Thoracic aorta (tissue), 2 donors: Measurements from ENCODE around the gene LRRC25. TPM values are rescaled to one million over a fixed set of nuclear protein-coding genes. Genes with fewer than 3 reads are reported as not detected.
A peak's percentile ranks its signal among the peaks of the same experiment; 100 is the strongest.
"Not testable (repeated sequence)": the region's sequence is repeated elsewhere in the genome, so short reads cannot be mapped to it uniquely, and the experiment has no call there.

Experiments used
- ATAC-seq: fragments of 150-250 bp; one replicate; pipeline ENCODE4 v1.8.0; 2017; ENCODE audit warnings: low read depth; ENCODE audit not compliant: insufficient number of reproducible peaks, low FRiP score
- DNase-seq: peaks from one replicate; pipeline ENCODE4 v3.0.0-alpha.2; 2020; ENCODE audit warnings: low spot score
- H3K27ac ChIP-seq, 2 donors: fragments of 200-600 bp; sonication (generic); 1 replicate in 1 of 2; 2 replicates in 1 of 2; pipeline ENCODE4 v1.5.1; 2016; ENCODE audit warnings: mild to moderate bottlenecking in 2 of 2, moderate library complexity in 2 of 2
- H3K27me3 ChIP-seq: fragments of 200-600 bp; sonication (generic); replicated peaks from 2 replicates; pipeline ENCODE4 v1.6.0; 2016; ENCODE audit warnings: mild to moderate bottlenecking; ENCODE audit not compliant: insufficient read depth
- H3K36me3 ChIP-seq: fragments of 200-600 bp; sonication (generic); one replicate; pipeline ENCODE4 v1.5.1; 2016
- H3K4me1 ChIP-seq, 2 donors: fragments of 200-600 bp; sonication (generic); 1 replicate in 1 of 2; 2 replicates in 1 of 2; pipeline versions ENCODE4 v1.5.1 to v1.6.0; 2016; ENCODE audit warnings: low read depth in 2 of 2, mild to moderate bottlenecking in 1 of 2; ENCODE audit not compliant: control insufficient read depth in 1 of 2
- H3K4me3 ChIP-seq: fragments of 200-600 bp; sonication (generic); 2 replicates; pipeline ENCODE4 v1.5.1; 2016; ENCODE audit warnings: mild to moderate bottlenecking
- H3K9me3 ChIP-seq: fragments of 200-600 bp; sonication (generic); 2 replicates; pipeline ENCODE4 v1.5.1; 2016
- total RNA-seq, 2 donors: library from RNA; depleted of rRNA; stranded (reverse); fragments of >200 nt; gene quantifications; one replicate each; pipeline versions ENCODE4 v1.1.0 to v1.2.3, GENCODE V29; 2016
- TF ChIP-seq, protein P1 (sequence below): fragments of 200-600 bp; sonication (generic); IDR thresholded peaks from one replicate; pipeline ENCODE4 v1.5.1; 2019; ENCODE audit warnings: antibody characterized with exemption

LRRC25 gene
- total RNA-seq, 2 donors from 2014 or later: 18.7 to 30.3 TPM

DNA sequence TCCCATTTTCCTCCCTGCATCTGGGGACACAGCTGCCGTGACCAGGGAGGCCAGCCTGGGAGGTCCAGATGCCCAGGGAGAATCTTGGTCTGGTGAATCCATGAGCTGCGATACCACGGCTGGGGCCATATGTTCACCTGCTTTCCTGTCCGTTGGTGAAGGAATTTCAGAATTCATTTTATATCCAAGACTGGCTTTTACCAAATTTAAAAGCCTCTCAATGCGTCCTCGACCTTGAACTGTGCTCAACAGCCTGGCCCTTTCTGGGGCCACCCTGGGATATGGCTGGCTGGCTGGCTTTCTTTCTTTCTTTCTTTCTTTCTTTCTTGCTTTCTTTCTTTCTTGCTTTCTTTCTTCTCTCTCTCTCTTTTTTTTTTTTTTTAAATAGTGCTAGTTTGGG, 33.6 kb downstream of the LRRC25 start:
- TF ChIP-seq, protein P1, sequence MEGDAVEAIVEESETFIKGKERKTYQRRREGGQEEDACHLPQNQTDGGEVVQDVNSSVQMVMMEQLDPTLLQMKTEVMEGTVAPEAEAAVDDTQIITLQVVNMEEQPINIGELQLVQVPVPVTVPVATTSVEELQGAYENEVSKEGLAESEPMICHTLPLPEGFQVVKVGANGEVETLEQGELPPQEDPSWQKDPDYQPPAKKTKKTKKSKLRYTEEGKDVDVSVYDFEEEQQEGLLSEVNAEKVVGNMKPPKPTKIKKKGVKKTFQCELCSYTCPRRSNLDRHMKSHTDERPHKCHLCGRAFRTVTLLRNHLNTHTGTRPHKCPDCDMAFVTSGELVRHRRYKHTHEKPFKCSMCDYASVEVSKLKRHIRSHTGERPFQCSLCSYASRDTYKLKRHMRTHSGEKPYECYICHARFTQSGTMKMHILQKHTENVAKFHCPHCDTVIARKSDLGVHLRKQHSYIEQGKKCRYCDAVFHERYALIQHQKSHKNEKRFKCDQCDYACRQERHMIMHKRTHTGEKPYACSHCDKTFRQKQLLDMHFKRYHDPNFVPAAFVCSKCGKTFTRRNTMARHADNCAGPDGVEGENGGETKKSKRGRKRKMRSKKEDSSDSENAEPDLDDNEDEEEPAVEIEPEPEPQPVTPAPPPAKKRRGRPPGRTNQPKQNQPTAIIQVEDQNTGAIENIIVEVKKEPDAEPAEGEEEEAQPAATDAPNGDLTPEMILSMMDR: no peak
- H3K4me3 ChIP-seq: no peak overlapping the region
- peaks cover 15% of the 10 kb centered on the region for H3K36me3 ChIP-seq
- no peak for DNase-seq
- ATAC-seq: no peak
- H3K27me3 ChIP-seq: no peaks in the 10 kb centered on the region
- peak overlapping the region; percentile 80 to 81 for H3K27ac ChIP-seq
- no peaks in the 10 kb centered on the region for H3K9me3 ChIP-seq
- H3K4me1 ChIP-seq: peaks cover 12 to 24% of the 10 kb centered on the region in 2 donors

DNA sequence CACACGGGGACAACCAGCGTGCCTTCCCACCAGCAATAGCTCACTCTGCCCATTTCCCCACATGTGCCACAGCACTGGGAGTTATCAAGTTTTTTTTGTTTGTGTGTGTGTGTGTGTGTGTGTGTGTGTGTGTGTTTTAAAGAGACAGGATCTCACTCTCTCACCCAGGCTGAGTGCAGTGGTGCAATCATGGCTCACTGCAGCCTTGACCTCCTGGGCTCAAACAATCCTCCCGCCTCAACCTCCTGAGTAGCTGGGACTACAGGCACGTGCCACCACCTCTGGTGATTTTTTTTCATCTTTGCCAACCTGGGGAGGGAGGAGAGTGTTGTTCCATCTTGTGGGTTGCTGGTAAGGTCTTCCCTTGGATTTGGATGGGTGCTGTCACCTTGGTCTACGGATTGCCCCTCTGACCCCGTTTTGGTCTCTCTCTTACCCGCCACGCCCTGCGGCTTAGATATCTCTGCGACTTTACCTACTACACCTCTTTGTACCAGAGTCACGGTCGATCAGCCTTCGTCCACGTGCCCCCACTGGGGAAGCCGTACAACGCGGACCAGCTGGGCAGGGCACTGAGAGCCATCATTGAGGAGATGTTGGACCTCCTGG, 34.4 kb downstream of the LRRC25 start:
- H3K27me3 ChIP-seq: no peaks in the 10 kb centered on the region
- peaks cover 12 to 24% of the 10 kb centered on the region in 2 donors for H3K4me1 ChIP-seq
- TF ChIP-seq, protein P1: no peak
- H3K9me3 ChIP-seq: no peaks in the 10 kb centered on the region
- H3K36me3 ChIP-seq: peaks cover 19% of the 10 kb centered on the region
- no peak for ATAC-seq
- H3K27ac ChIP-seq: peak overlapping the region in 1 of 2 donors; percentile 80
- no peak for DNase-seq
- H3K4me3 ChIP-seq: no peak overlapping the region

DNA sequence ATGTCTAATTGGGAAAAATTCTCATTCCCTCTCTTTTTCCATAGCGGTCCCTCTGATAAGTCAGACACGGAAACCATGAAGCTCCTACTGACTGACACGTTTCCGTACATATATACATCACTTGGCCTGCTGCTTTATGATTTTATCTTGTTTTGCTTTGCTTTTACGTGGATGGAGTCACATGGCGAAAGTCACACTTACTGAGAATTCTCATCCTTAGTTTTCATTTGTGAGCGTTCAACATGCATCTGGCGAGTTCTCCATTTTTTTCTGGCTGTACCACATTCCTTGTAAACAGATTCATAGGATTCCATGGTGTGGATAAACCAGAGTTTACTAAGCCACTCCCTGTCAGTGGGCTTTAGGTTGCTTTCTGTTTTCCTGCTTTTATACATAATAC, 35.8 kb downstream of the LRRC25 start:
- TF ChIP-seq, protein P1: no peak
- no peaks in the 10 kb centered on the region for H3K27me3 ChIP-seq
- H3K9me3 ChIP-seq: no peaks in the 10 kb centered on the region
- peaks cover 31% of the 10 kb centered on the region for H3K36me3 ChIP-seq
- ATAC-seq: no peak
- no peak overlapping the region for H3K27ac ChIP-seq
- H3K4me1 ChIP-seq: peaks cover 12 to 30% of the 10 kb centered on the region in 2 donors
- DNase-seq: no peak
- no peak overlapping the region for H3K4me3 ChIP-seq

- Histone ChIP-seq H3K27ac (peak overlapping the region; percentile 55 to 61), H3K27me3 (no peaks in the 10 kb centered on the region), H3K4me3 (no peak overlapping the region), H3K9me3 (no peaks in the 10 kb centered on the region), H3K36me3 (peaks cover 31% of the 10 kb centered on the region), H3K4me1 (peaks cover 0 to 14% of the 10 kb centered on the region in 2 donors)
- ATAC-seq (no peak), DNase-seq (no peak)
- TF ChIP-seq, protein P1: no peak
Measured at GRCh38 chr19:18357041-18357440, 40.4 kb downstream of the LRRC25 start.

DNA sequence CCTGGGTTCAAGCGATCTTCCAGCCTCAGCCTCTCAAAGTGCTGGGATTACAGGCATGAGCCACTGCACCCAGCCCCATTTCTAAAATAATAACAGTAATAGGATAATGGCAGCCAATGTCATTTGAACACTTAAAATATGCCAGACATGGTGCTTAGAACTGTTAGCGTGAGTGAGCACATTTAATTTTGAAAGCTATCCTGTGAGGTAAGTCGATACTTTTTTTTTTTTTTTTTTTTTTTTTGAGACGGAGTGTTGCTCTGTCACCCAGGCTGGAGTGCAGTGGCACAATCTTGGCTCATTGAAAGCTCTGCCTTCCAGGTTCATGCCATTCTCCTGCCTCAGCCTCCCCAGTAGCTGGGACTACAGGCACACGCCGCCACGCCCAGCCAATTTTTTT, 42.7 kb downstream of the LRRC25 start:
- ATAC-seq, H3K27me3 ChIP-seq, H3K27ac ChIP-seq, H3K9me3 ChIP-seq, H3K4me3 ChIP-seq, DNase-seq: not testable (repeated sequence)
- peaks cover 23% of the 10 kb centered on the region for H3K36me3 ChIP-seq
- peaks cover 0 to 14% of the 10 kb centered on the region in 2 donors for H3K4me1 ChIP-seq
